ENCODE measurements around the gene NPAS3.

DNA sequence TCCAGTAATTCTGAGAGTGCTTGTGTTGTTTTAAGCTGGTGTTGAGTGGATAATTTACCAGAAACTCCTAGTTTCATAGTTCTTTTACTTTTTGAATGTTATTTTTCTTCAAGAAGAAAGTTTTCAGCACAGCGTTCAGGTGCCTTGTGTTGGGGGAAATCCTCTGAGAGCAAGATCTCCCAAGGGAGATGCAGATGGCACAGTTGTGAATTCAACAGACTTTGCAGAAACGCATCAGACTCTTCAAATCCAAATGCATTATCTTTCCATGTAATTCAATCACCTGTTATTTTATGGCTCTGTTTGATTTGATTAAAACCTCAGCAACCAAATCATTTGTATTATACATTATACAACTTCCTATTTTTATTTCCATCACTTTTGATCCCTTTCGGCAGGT is 572.3 kb downstream of the NPAS3 start:
- TF ChIP-seq, protein P1, sequence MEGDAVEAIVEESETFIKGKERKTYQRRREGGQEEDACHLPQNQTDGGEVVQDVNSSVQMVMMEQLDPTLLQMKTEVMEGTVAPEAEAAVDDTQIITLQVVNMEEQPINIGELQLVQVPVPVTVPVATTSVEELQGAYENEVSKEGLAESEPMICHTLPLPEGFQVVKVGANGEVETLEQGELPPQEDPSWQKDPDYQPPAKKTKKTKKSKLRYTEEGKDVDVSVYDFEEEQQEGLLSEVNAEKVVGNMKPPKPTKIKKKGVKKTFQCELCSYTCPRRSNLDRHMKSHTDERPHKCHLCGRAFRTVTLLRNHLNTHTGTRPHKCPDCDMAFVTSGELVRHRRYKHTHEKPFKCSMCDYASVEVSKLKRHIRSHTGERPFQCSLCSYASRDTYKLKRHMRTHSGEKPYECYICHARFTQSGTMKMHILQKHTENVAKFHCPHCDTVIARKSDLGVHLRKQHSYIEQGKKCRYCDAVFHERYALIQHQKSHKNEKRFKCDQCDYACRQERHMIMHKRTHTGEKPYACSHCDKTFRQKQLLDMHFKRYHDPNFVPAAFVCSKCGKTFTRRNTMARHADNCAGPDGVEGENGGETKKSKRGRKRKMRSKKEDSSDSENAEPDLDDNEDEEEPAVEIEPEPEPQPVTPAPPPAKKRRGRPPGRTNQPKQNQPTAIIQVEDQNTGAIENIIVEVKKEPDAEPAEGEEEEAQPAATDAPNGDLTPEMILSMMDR (conservative IDR thresholded peaks at IDR 0.05; ENCODE audit: low read length), result no peak
- no peak for TF ChIP-seq EZH2phosphoT487 (IDR thresholded peaks at IDR 0.05; ENCODE audit: borderline replicate concordance)

Data from Loucy (cell line).